HepG2 (cell line): ENCODE data around the gene TOR4A. TPM values are rescaled to one million over a fixed set of nuclear protein-coding genes. Genes with fewer than 3 reads are reported as not detected.
A peak's percentile ranks its signal among the peaks of the same experiment; 100 is the strongest.

ENCODE experiments used
- CENPX ChIP-seq: sonication (generic); formaldehyde crosslinking; IDR thresholded peaks from 2 replicates; pipeline ENCODE4 v1.9.0; 2021; ENCODE audit warnings: mild to moderate bottlenecking, missing genetic modification reagents, moderate library complexity
- CHD2 ChIP-seq: IDR thresholded peaks from 2 replicates; pipeline ENCODE4 v1.6.1; 2011; ENCODE audit warnings: low read depth, low read length, improper control_type of control experiment
- DDIT3 ChIP-seq: sonication (generic); formaldehyde crosslinking; IDR thresholded peaks from 2 replicates; pipeline ENCODE4 v1.4.0; 2020; ENCODE audit warnings: mild to moderate bottlenecking, missing genetic modification reagents
- GATAD2A ChIP-seq: IDR thresholded peaks from 2 replicates; pipeline ENCODE4 v1.6.1; 2016
- HMGXB4 ChIP-seq, 2 experiments: sonication (generic) in 1 of 2; formaldehyde crosslinking in 1 of 2; IDR thresholded peaks; 2 replicates each; pipeline versions ENCODE4 v1.4.0 to v1.6.1; 2018 to 2020; ENCODE audit warnings: missing genetic modification reagents in 2 of 2, borderline replicate concordance in 1 of 2, low read depth in 1 of 2, mild to moderate bottlenecking in 1 of 2, missing biosample characterization in 1 of 2
- KDM5B ChIP-seq: sonication (generic); formaldehyde crosslinking; IDR thresholded peaks from 2 replicates; pipeline ENCODE4 v1.4.0; 2020; ENCODE audit warnings: missing genetic modification reagents, mild to moderate bottlenecking, borderline replicate concordance
- NBN ChIP-seq: fragments of 450-650 bp; conservative IDR thresholded peaks from 2 replicates; pipeline ENCODE4 v1.6.1; 2017
- PHF21A ChIP-seq: sonication (generic); formaldehyde crosslinking; IDR thresholded peaks from 2 replicates; pipeline ENCODE4 v1.5.0; 2020; ENCODE audit warnings: mild to moderate bottlenecking, missing genetic modification reagents
- PTBP1 ChIP-seq: fragments of 200-400 bp; formaldehyde crosslinking; IDR thresholded peaks from 2 replicates; pipeline ENCODE4 v1.6.1; 2018; ENCODE audit warnings: low read length, low read depth; ENCODE audit not compliant: poor library complexity, severe bottlenecking
- RXRB ChIP-seq: IDR thresholded peaks from 2 replicates; pipeline ENCODE4 v1.6.1; 2016; ENCODE audit warnings: borderline replicate concordance, missing genetic modification reagents, missing compliant biosample characterization
- SNAPC2 ChIP-seq: sonication (generic); formaldehyde crosslinking; IDR thresholded peaks from 2 replicates; pipeline ENCODE4 v1.8.1; 2022; ENCODE audit warnings: mild to moderate bottlenecking, missing genetic modification reagents
- SPEN ChIP-seq: sonication (generic); formaldehyde crosslinking; IDR thresholded peaks from 2 replicates; pipeline ENCODE4 v1.5.1; 2020; ENCODE audit warnings: low read depth, mild to moderate bottlenecking, missing genetic modification reagents
- SRSF9 ChIP-seq: fragments of 200-400 bp; formaldehyde crosslinking; IDR thresholded peaks from 2 replicates; pipeline ENCODE4 v1.6.1; 2018; ENCODE audit warnings: borderline replicate concordance, mild to moderate bottlenecking, low read depth, low read length; ENCODE audit not compliant: insufficient read depth, poor library complexity, severe bottlenecking
- STAT6 ChIP-seq: sonication (generic); formaldehyde crosslinking; IDR thresholded peaks from 2 replicates; pipeline ENCODE4 v1.4.0; 2020; ENCODE audit warnings: missing genetic modification reagents, mild to moderate bottlenecking, borderline replicate concordance
- ZMAT3 ChIP-seq: sonication (generic); formaldehyde crosslinking; conservative IDR thresholded peaks from 2 replicates; pipeline ENCODE4 v1.7.0; 2021; ENCODE audit warnings: missing genetic modification reagents
- ZMYM2 ChIP-seq: sonication (generic); formaldehyde crosslinking; IDR thresholded peaks from 2 replicates; pipeline ENCODE4 v1.8.0; 2022; ENCODE audit warnings: mild to moderate bottlenecking, missing genetic modification reagents
- ZNF143 ChIP-seq: sonication (generic); formaldehyde crosslinking; IDR thresholded peaks from 2 replicates; pipeline ENCODE4 v1.4.0; 2020; ENCODE audit warnings: missing genetic modification reagents
- ZNF225 ChIP-seq: sonication (generic); formaldehyde crosslinking; IDR thresholded peaks from 2 replicates; pipeline ENCODE4 v1.4.0; 2020; ENCODE audit warnings: mild to moderate bottlenecking, missing genetic modification reagents
- ZNF232 ChIP-seq: sonication (generic); formaldehyde crosslinking; IDR thresholded peaks from 2 replicates; pipeline ENCODE4 v1.4.0; 2020; ENCODE audit warnings: missing genetic modification reagents, borderline replicate concordance
- ZNF530 ChIP-seq: sonication (generic); formaldehyde crosslinking; IDR thresholded peaks from 2 replicates; pipeline ENCODE4 v1.5.0; 2020; ENCODE audit warnings: low read depth, mild to moderate bottlenecking, missing genetic modification reagents
- ZNF546 ChIP-seq: sonication (generic); formaldehyde crosslinking; conservative IDR thresholded peaks from 2 replicates; pipeline ENCODE4 v1.8.1; 2023; ENCODE audit warnings: mild to moderate bottlenecking, missing genetic modification reagents
- ZNF567 ChIP-seq: sonication (generic); formaldehyde crosslinking; IDR thresholded peaks from 2 replicates; pipeline ENCODE4 v1.8.1; 2023; ENCODE audit warnings: mild to moderate bottlenecking, missing genetic modification reagents, borderline replicate concordance
- ZNF576 ChIP-seq: sonication (generic); formaldehyde crosslinking; IDR thresholded peaks from 2 replicates; pipeline ENCODE4 v1.4.0; 2020; ENCODE audit warnings: mild to moderate bottlenecking, missing genetic modification reagents
- ZNF589 ChIP-seq: sonication (generic); formaldehyde crosslinking; conservative IDR thresholded peaks from 2 replicates; pipeline ENCODE4 v1.8.0; 2022; ENCODE audit warnings: mild to moderate bottlenecking, moderate library complexity, missing genetic modification reagents
- ZNF616 ChIP-seq: sonication (generic); formaldehyde crosslinking; IDR thresholded peaks from 2 replicates; pipeline ENCODE4 v1.5.0; 2020; ENCODE audit warnings: low read depth, mild to moderate bottlenecking, missing genetic modification reagents
- ZNF761 ChIP-seq: sonication (generic); formaldehyde crosslinking; conservative IDR thresholded peaks from 2 replicates; pipeline ENCODE4 v1.4.0; 2020; ENCODE audit warnings: mild to moderate bottlenecking, missing genetic modification reagents
- polyA plus RNA-seq, 8 experiments: library from polyadenylated mRNA; depleted of rRNA in 3 of 8; stranded (reverse) in 7 of 8; unstranded in 1 of 8; fragments of >200 nt; fragmentation: Illumina TruSeq in 4 of 8; extraction: Trizol in 4 of 8; gene quantifications; 2 replicates each; pipeline versions ENCODE4 v1.2.1 to v1.2.3, GENCODE V29; 2011 to 2016; ENCODE audit warnings: low read depth in 4 of 8, missing spikeins in 1 of 8, mixed read lengths in 1 of 8; ENCODE audit not compliant: insufficient read depth in 1 of 8
- total RNA-seq, 5 experiments: library from RNA; depleted of rRNA; stranded (reverse); fragments of >200 nt; fragmentation: Illumina TruSeq; extraction: Trizol; gene quantifications; 2 replicates each; pipeline ENCODE4 v1.2.3, GENCODE V29; 2016; ENCODE audit warnings: low read depth in 1 of 5

The TOR4A gene
- total and polyA plus RNA-seq, 2 of the 13 experiments (the other 11 are each of a cell fraction or from before 2014, with no cell fraction given) = 11.1 to 14.2 TPM

- TF ChIP-seq ZNF232 = 0 out of 2 replicates have a peak, but pooled peaks have one; percentile 38
- TF ChIP-seq PHF21A = peak; percentile 94
- peak; percentile 52 for TF ChIP-seq ZNF143
- no peak for TF ChIP-seq STAT6 (CRISPR knock-in tag)
- TF ChIP-seq KDM5B (CRISPR knock-in tag) = no peak
- no peak for TF ChIP-seq ZNF589 (CRISPR knock-in tag)
- no peak for TF ChIP-seq ZNF576
- TF ChIP-seq RXRB (CRISPR knock-in tag) = peak; percentile 69; the same call in 1 of the 2 replicates
- TF ChIP-seq ZNF616 (CRISPR knock-in tag) = no peak
- peak; percentile 35 for TF ChIP-seq PTBP1
- peak; percentile 90 for TF ChIP-seq SPEN
- TF ChIP-seq ZMAT3 (CRISPR knock-in tag) = peak; percentile 91
- TF ChIP-seq ZNF567 (CRISPR knock-in tag) = no peak
- TF ChIP-seq ZNF546 (CRISPR knock-in tag) = peak; percentile 60
- TF ChIP-seq CENPX = no peak
- TF ChIP-seq ZMYM2 (CRISPR knock-in tag) = no peak
- no peak for TF ChIP-seq DDIT3 (CRISPR knock-in tag)
- TF ChIP-seq ZNF225 (CRISPR knock-in tag) = no peak
- TF ChIP-seq ZNF761 (CRISPR knock-in tag) = no peak
- peak; percentile 93 to 98 for TF ChIP-seq HMGXB4 (CRISPR knock-in tag; IDR thresholded peaks at IDR 0.05; ENCODE audit: borderline replicate concordance in 1 of 2, low read depth in 1 of 2)
- TF ChIP-seq GATAD2A (CRISPR knock-in tag) = peak; percentile 65; the same call in 1 of the 2 replicates
- no peak for TF ChIP-seq CHD2
- TF ChIP-seq ZNF530 = no peak
- no peak for TF ChIP-seq NBN
- peak; percentile 27; the same call in 1 of the 2 replicates for TF ChIP-seq SNAPC2 (CRISPR knock-in tag)
- TF ChIP-seq SRSF9 = no peak
These were observed at the start of gene TOR4A (continued) for GRCh38 chr9:137277329-137278041.
